Measurements from ENCODE around the gene RND3.
A peak's percentile ranks its signal among the peaks of the same experiment; 100 is the strongest.

RND3 gene

GRCh38 chr2:150495993-150496627, 8.6 kb upstream of the RND3 start:
- H3K27ac ChIP-seq: peak overlapping the region in 2 of 21 experiments; percentile 7 to 16
- H3K4me3 ChIP-seq: no peak overlapping the region

- Histone ChIP-seq H3K27ac (no peak overlapping the region), H3K4me3 (no peak overlapping the region)
Measured at GRCh38 chr2:150495001-150495400, 7.5 kb upstream of the RND3 start.

GRCh38 chr2:150494234-150494945, 6.9 kb upstream of the RND3 start:
- H3K27ac ChIP-seq: no peak overlapping the region
- no peak overlapping the region for H3K4me3 ChIP-seq

GRCh38 chr2:150491943-150492342, 4.5 kb upstream of the RND3 start:
- H3K4me3 ChIP-seq: no peak overlapping the region
- peak overlapping the region in 1 of 21 experiments; percentile 8 for H3K27ac ChIP-seq

- Histone ChIP-seq H3K27ac (peak overlapping the region in 1 of 21 experiments; percentile 8), H3K4me3 (no peak overlapping the region)
Measured at GRCh38 chr2:150491430-150491829, 4.0 kb upstream of the RND3 start.

GRCh38 chr2:150490466-150490865, 3.0 kb upstream of the RND3 start:
- no peak overlapping the region for H3K4me3 ChIP-seq
- H3K27ac ChIP-seq: no peak overlapping the region

GRCh38 chr2:150486539-150487484, 655 bp downstream of the RND3 start:
- H3K4me3 ChIP-seq: peak overlapping the region; percentile 44 to 73 (median 64)
- peak overlapping the region; percentile 69 to 98 (median 91) for H3K27ac ChIP-seq

GRCh38 chr2:150485871-150486538, 1.5 kb downstream of the RND3 start:
- peak overlapping the region; percentile 44 to 73 (median 64) for H3K4me3 ChIP-seq
- H3K27ac ChIP-seq: peak overlapping the region; percentile 69 to 98 (median 91)

GRCh38 chr2:150485114-150485870, 2.2 kb downstream of the RND3 start:
- Histone ChIP-seq H3K27ac (peak overlapping the region; percentile 69 to 98 (median 91)), H3K4me3 (peak overlapping the region; percentile 44 to 73 (median 64))

GRCh38 chr2:150484461-150485021, 2.9 kb downstream of the RND3 start:
- Histone ChIP-seq H3K27ac (peak overlapping the region in 19 of 21 experiments; percentile 75 to 98 (median 92)), H3K4me3 (peak overlapping the region; percentile 44 to 73 (median 64))

GRCh38 chr2:150484006-150484405, 3.5 kb downstream of the RND3 start:
- Histone ChIP-seq H3K27ac (peak overlapping the region in 12 of 21 experiments; percentile 80 to 97 (median 92)), H3K4me3 (peak overlapping the region; percentile 44 to 73 (median 64))

- peak overlapping the region in 2 of 7 experiments; percentile 70 to 73 for H3K4me3 ChIP-seq
Measured at GRCh38 chr2:150483532-150483931, 3.9 kb downstream of the RND3 start.

GRCh38 chr2:150482667-150483400, 4.6 kb downstream of the RND3 start:
- H3K27ac ChIP-seq: peak overlapping the region in 4 of 21 experiments; percentile 24 to 48 (median 32)
- H3K4me3 ChIP-seq: peak overlapping the region in 1 of 7 experiments; percentile 70

More at GRCh38 chr2:150483532-150483931, 3.9 kb downstream of the RND3 start:
- peak overlapping the region in 2 of 21 experiments; percentile 24 to 97 for H3K27ac ChIP-seq

- Histone ChIP-seq H3K4me3 (no peak overlapping the region), H3K27ac (peak overlapping the region in 1 of 21 experiments; percentile 2)
Measured at GRCh38 chr2:150482111-150482510, 5.4 kb downstream of the RND3 start.

- Histone ChIP-seq H3K4me3 (no peak overlapping the region), H3K27ac (peak overlapping the region in 9 of 21 experiments; percentile 0 to 47 (median 13))
Measured at GRCh38 chr2:150480971-150481830, 6.3 kb downstream of the RND3 start.

GRCh38 chr2:150480241-150480640, 7.2 kb downstream of the RND3 start:
- H3K4me3 ChIP-seq: no peak overlapping the region
- peak overlapping the region in 9 of 21 experiments; percentile 2 to 60 (median 42) for H3K27ac ChIP-seq

All from skin epidermis (tissue), 12 donors.